K562 (cell line): ENCODE data around the gene MYO18A.

Experiments
- KDM1A ChIP-seq, 2 experiments: fragments of 450-650 bp; IDR thresholded peaks; 2 replicates each; pipeline ENCODE4 v1.6.1; 2016; ENCODE audit warnings: mild to moderate bottlenecking in 2 of 2
- MAZ ChIP-seq, 2 experiments: fragments of 450-650 bp in 1 of 2; sonication (generic) in 1 of 2; formaldehyde crosslinking; IDR thresholded peaks in 1 of 2; conservative IDR thresholded peaks in 1 of 2; 2 replicates each; pipeline versions ENCODE4 v1.4.0 to v1.5.0; 2020; ENCODE audit warnings: mild to moderate bottlenecking in 1 of 2, missing genetic modification reagents in 1 of 2
- MTA2 ChIP-seq: fragments of 450-650 bp; IDR thresholded peaks from 2 replicates; pipeline ENCODE4 v1.6.1; 2016; ENCODE audit warnings: low read depth
- POLR2AphosphoS5 ChIP-seq: IDR thresholded peaks from 2 replicates; pipeline ENCODE4 v1.6.1; 2011; ENCODE audit warnings: mild to moderate bottlenecking, low read depth, low read length, moderate library complexity; ENCODE audit not compliant: control insufficient read depth, insufficient read depth
- RNF2 ChIP-seq: sonication (generic); IDR thresholded peaks from 2 replicates; pipeline ENCODE4 v1.6.1; 2016
- ZBTB17 ChIP-seq: fragments of 450-650 bp; formaldehyde crosslinking; IDR thresholded peaks from 2 replicates; pipeline ENCODE4 v1.4.0; 2020; ENCODE audit warnings: mild to moderate bottlenecking
- ZNF24 ChIP-seq: fragments of 450-650 bp; IDR thresholded peaks from 2 replicates; pipeline ENCODE4 v1.6.1; 2016
- TF ChIP-seq, protein P1 (sequence below), 3 experiments: IDR thresholded peaks in 2 of 3; conservative IDR thresholded peaks in 1 of 3; 2 replicates each; pipeline ENCODE4 v1.5.1; 2011 to 2012; ENCODE audit warnings: low read length in 3 of 3, mild to moderate bottlenecking in 3 of 3, control low read depth in 2 of 3, improper control_type of control experiment in 1 of 3, inconsistent platforms in 1 of 3, low read depth in 1 of 3, mixed read lengths in 1 of 3, moderate library complexity in 1 of 3; ENCODE audit not compliant: insufficient read depth in 2 of 3
- TF ChIP-seq, protein P2 (sequence below): fragments of 450-650 bp; IDR thresholded peaks from 2 replicates; pipeline ENCODE4 v1.6.1; 2017; ENCODE audit warnings: antibody characterized with exemption
- TF ChIP-seq, protein P3 (sequence below): sonication (generic); formaldehyde crosslinking; IDR thresholded peaks from 2 replicates; pipeline ENCODE4 v1.8.1; 2023; ENCODE audit warnings: mild to moderate bottlenecking, missing genetic modification reagents
- TF ChIP-seq, protein P4 (sequence below), 2 experiments: fragments of 250-450 bp in 1 of 2; fragments of 450-650 bp in 1 of 2; sonication (Bioruptor Pico) in 1 of 2; IDR thresholded peaks; 2 replicates each; pipeline versions ENCODE4 v1.6.1 to v1.8.0; 2016 to 2021; ENCODE audit warnings: mild to moderate bottlenecking in 2 of 2, moderate library complexity in 2 of 2, missing compliant biosample characterization in 1 of 2, missing genetic modification characterization in 1 of 2
- TF ChIP-seq, protein P5 (sequence below), 2 experiments: fragments of 450-650 bp in 1 of 2; sonication (generic) in 1 of 2; formaldehyde crosslinking in 1 of 2; IDR thresholded peaks; 2 replicates each; pipeline versions ENCODE4 v1.7.1 to v1.9.0; 2016 to 2022; ENCODE audit warnings: inconsistent platforms in 1 of 2, mild to moderate bottlenecking in 1 of 2, missing genetic modification reagents in 1 of 2
- TF ChIP-seq, protein P6 (sequence below), 3 experiments: fragments of 200-800 bp in 1 of 3; sonication (Bioruptor generic) in 1 of 3; sonication (generic) in 1 of 3; formaldehyde crosslinking in 1 of 3; IDR thresholded peaks; 2 replicates each; pipeline versions ENCODE4 v1.6.1 to v1.8.0; 2016 to 2022; ENCODE audit warnings: mild to moderate bottlenecking in 2 of 3, missing compliant biosample characterization in 2 of 3, missing genetic modification characterization in 2 of 3, missing genetic modification reagents in 1 of 3

DNA sequence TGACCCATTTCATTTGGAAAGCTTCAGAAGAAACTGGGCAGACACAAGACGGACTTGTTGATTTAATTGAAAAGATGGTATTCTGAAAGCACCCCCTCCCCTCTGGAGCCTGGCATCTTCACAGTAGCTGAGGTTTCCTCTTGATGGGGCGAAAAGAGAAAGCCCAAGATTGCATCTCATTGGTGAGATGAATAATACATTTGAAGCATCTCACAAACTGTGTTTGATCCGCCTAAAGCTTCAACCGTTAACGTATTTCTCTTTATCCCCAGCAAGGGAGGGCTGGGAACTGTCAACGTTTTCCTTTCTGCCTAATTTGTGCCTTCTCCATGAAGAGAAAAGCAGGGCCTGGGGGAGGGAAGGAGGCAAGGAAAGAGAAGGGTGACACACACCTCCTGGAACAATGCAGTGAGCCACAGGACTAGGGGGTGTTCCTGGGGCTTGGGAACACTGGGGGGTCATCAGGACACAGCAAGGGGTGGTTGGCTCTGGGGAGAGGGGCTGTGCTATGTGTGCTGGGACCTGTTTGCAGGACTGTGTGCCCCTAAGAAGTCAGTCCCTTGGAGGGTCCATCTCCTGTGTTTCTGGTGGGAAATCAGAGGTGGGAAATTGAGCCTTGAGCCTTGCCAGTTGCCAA, 155.8 kb downstream of the MYO18A start:
- TF ChIP-seq, protein P1, sequence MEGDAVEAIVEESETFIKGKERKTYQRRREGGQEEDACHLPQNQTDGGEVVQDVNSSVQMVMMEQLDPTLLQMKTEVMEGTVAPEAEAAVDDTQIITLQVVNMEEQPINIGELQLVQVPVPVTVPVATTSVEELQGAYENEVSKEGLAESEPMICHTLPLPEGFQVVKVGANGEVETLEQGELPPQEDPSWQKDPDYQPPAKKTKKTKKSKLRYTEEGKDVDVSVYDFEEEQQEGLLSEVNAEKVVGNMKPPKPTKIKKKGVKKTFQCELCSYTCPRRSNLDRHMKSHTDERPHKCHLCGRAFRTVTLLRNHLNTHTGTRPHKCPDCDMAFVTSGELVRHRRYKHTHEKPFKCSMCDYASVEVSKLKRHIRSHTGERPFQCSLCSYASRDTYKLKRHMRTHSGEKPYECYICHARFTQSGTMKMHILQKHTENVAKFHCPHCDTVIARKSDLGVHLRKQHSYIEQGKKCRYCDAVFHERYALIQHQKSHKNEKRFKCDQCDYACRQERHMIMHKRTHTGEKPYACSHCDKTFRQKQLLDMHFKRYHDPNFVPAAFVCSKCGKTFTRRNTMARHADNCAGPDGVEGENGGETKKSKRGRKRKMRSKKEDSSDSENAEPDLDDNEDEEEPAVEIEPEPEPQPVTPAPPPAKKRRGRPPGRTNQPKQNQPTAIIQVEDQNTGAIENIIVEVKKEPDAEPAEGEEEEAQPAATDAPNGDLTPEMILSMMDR (IDR thresholded peaks at IDR 0.05 in 2 of 3, conservative IDR thresholded peaks at IDR 0.05 in 1 of 3; ENCODE audit: insufficient read depth in 2 of 3, low read depth in 1 of 3, low read length in 3 of 3) = no peak
- no peak for TF ChIP-seq MTA2
- TF ChIP-seq, protein P2, sequence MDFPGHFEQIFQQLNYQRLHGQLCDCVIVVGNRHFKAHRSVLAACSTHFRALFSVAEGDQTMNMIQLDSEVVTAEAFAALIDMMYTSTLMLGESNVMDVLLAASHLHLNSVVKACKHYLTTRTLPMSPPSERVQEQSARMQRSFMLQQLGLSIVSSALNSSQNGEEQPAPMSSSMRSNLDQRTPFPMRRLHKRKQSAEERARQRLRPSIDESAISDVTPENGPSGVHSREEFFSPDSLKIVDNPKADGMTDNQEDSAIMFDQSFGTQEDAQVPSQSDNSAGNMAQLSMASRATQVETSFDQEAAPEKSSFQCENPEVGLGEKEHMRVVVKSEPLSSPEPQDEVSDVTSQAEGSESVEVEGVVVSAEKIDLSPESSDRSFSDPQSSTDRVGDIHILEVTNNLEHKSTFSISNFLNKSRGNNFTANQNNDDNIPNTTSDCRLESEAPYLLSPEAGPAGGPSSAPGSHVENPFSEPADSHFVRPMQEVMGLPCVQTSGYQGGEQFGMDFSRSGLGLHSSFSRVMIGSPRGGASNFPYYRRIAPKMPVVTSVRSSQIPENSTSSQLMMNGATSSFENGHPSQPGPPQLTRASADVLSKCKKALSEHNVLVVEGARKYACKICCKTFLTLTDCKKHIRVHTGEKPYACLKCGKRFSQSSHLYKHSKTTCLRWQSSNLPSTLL = no peak
- TF ChIP-seq, protein P3, sequence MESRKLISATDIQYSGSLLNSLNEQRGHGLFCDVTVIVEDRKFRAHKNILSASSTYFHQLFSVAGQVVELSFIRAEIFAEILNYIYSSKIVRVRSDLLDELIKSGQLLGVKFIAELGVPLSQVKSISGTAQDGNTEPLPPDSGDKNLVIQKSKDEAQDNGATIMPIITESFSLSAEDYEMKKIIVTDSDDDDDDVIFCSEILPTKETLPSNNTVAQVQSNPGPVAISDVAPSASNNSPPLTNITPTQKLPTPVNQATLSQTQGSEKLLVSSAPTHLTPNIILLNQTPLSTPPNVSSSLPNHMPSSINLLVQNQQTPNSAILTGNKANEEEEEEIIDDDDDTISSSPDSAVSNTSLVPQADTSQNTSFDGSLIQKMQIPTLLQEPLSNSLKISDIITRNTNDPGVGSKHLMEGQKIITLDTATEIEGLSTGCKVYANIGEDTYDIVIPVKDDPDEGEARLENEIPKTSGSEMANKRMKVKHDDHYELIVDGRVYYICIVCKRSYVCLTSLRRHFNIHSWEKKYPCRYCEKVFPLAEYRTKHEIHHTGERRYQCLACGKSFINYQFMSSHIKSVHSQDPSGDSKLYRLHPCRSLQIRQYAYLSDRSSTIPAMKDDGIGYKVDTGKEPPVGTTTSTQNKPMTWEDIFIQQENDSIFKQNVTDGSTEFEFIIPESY = no peak
- TF ChIP-seq POLR2AphosphoS5 = no peak
- no peak for TF ChIP-seq KDM1A (IDR thresholded peaks at IDR 0.05)
- TF ChIP-seq, protein P4, sequence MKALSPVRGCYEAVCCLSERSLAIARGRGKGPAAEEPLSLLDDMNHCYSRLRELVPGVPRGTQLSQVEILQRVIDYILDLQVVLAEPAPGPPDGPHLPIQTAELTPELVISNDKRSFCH (CRISPR knock-in tag; IDR thresholded peaks at IDR 0.05) = no peak
- TF ChIP-seq, protein P4 (tag; IDR thresholded peaks at IDR 0.05) = no peak
- TF ChIP-seq RNF2 = no peak
- TF ChIP-seq, protein P5, sequence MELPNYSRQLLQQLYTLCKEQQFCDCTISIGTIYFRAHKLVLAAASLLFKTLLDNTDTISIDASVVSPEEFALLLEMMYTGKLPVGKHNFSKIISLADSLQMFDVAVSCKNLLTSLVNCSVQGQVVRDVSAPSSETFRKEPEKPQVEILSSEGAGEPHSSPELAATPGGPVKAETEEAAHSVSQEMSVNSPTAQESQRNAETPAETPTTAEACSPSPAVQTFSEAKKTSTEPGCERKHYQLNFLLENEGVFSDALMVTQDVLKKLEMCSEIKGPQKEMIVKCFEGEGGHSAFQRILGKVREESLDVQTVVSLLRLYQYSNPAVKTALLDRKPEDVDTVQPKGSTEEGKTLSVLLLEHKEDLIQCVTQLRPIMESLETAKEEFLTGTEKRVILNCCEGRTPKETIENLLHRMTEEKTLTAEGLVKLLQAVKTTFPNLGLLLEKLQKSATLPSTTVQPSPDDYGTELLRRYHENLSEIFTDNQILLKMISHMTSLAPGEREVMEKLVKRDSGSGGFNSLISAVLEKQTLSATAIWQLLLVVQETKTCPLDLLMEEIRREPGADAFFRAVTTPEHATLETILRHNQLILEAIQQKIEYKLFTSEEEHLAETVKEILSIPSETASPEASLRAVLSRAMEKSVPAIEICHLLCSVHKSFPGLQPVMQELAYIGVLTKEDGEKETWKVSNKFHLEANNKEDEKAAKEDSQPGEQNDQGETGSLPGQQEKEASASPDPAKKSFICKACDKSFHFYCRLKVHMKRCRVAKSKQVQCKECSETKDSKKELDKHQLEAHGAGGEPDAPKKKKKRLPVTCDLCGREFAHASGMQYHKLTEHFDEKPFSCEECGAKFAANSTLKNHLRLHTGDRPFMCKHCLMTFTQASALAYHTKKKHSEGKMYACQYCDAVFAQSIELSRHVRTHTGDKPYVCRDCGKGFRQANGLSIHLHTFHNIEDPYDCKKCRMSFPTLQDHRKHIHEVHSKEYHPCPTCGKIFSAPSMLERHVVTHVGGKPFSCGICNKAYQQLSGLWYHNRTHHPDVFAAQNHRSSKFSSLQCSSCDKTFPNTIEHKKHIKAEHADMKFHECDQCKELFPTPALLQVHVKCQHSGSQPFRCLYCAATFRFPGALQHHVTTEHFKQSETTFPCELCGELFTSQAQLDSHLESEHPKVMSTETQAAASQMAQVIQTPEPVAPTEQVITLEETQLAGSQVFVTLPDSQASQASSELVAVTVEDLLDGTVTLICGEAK (IDR thresholded peaks at IDR 0.05) = no peak
- TF ChIP-seq, protein P5 (CRISPR knock-in tag; IDR thresholded peaks at IDR 0.05) = no peak
- TF ChIP-seq MAZ (CRISPR knock-in tag; conservative IDR thresholded peaks at IDR 0.05 in 1 of 2, IDR thresholded peaks at IDR 0.05 in 1 of 2) = no peak
- TF ChIP-seq ZNF24 = no peak
- no peak for TF ChIP-seq ZBTB17 (CRISPR knock-in tag)
- TF ChIP-seq, protein P6, sequence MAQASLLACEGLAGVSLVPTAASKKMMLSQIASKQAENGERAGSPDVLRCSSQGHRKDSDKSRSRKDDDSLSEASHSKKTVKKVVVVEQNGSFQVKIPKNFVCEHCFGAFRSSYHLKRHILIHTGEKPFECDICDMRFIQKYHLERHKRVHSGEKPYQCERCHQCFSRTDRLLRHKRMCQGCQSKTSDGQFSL (CRISPR knock-in tag; IDR thresholded peaks at IDR 0.05) = no peak
- TF ChIP-seq, protein P6 (tag; IDR thresholded peaks at IDR 0.05) = no peak
